Measurements from ENCODE around the gene PAK1.

The PAK1 gene

GRCh38 chr11:77374611-77375031 lies 99.3 kb downstream of the PAK1 start:
- Histone ChIP-seq H3K27me3 (no peaks in the 10 kb centered on the region), H3K4me3 (no peak overlapping the region), H3K36me3 (peaks cover 18 to 56% (median 38%) of the 10 kb centered on the region in 3 donors), H3K4me1 (no peaks in the 10 kb centered on the region), H3K27ac (no peak overlapping the region), H3K9me3 (no peaks in the 10 kb centered on the region)
- intact Hi-C loops (cut with DNase I; ENCODE audit: low total_unique reads), result no loop called here
- no peak for TF ChIP-seq CTCF (IDR thresholded peaks at IDR 0.05)
- DNase-seq, result no peak

GRCh38 chr11:77374108-77374507 lies 99.8 kb downstream of the PAK1 start:
- Histone ChIP-seq H3K4me1 (no peaks in the 10 kb centered on the region), H3K9me3 (no peaks in the 10 kb centered on the region), H3K36me3 (peaks cover 13 to 51% (median 34%) of the 10 kb centered on the region in 3 donors), H3K27me3 (no peaks in the 10 kb centered on the region), H3K27ac (no peak overlapping the region), H3K4me3 (no peak overlapping the region)
- intact Hi-C loops (cut with DNase I; ENCODE audit: low total_unique reads), result no loop called here
- no peak for DNase-seq
- TF ChIP-seq CTCF (IDR thresholded peaks at IDR 0.05), result no peak

- no peaks in the 10 kb centered on the region for H3K9me3 ChIP-seq
- intact Hi-C loops (cut with DNase I; ENCODE audit: low total_unique reads), result no loop called here
- no peak for TF ChIP-seq CTCF (IDR thresholded peaks at IDR 0.05)
- H3K36me3 ChIP-seq, result peaks cover 7 to 37% (median 33%) of the 10 kb centered on the region in 3 donors
- DNase-seq, result no peak
- H3K27ac ChIP-seq, result no peak overlapping the region
- H3K4me3 ChIP-seq, result no peak overlapping the region
- H3K4me1 ChIP-seq, result no peaks in the 10 kb centered on the region
- H3K27me3 ChIP-seq, result no peaks in the 10 kb centered on the region
Observed at GRCh38 chr11:77372726-77373125, 101.2 kb downstream of the PAK1 start.

- DNase-seq, result no peak
- Histone ChIP-seq H3K36me3 (peaks cover 7 to 29% (median 29%) of the 10 kb centered on the region in 3 donors), H3K4me1 (no peaks in the 10 kb centered on the region), H3K9me3 (no peaks in the 10 kb centered on the region), H3K27ac (no peak overlapping the region), H3K27me3 (no peaks in the 10 kb centered on the region), H3K4me3 (no peak overlapping the region)
- no peak for TF ChIP-seq CTCF (IDR thresholded peaks at IDR 0.05)
- intact Hi-C loops (cut with DNase I; ENCODE audit: low total_unique reads), result no loop called here
Observed at GRCh38 chr11:77371646-77372045, 102.2 kb downstream of the PAK1 start.

GRCh38 chr11:77370217-77370616 lies 103.7 kb downstream of the PAK1 start:
- H3K4me1 ChIP-seq, result no peaks in the 10 kb centered on the region
- H3K27me3 ChIP-seq, result no peaks in the 10 kb centered on the region
- intact Hi-C loops (cut with DNase I; ENCODE audit: low total_unique reads), result no loop called here
- DNase-seq, result no peak
- H3K4me3 ChIP-seq, result no peak overlapping the region
- peaks cover 0 to 6% (median 0%) of the 10 kb centered on the region in 3 donors for H3K9me3 ChIP-seq
- no peak overlapping the region for H3K27ac ChIP-seq
- peaks cover 7 to 29% (median 24%) of the 10 kb centered on the region in 3 donors for H3K36me3 ChIP-seq
- no peak for TF ChIP-seq CTCF (IDR thresholded peaks at IDR 0.05)

GRCh38 chr11:77361184-77361583 lies 112.7 kb downstream of the PAK1 start:
- Histone ChIP-seq H3K27ac (no peak overlapping the region), H3K4me3 (no peak overlapping the region), H3K4me1 (no peaks in the 10 kb centered on the region), H3K36me3 (peaks cover 4 to 8% (median 6%) of the 10 kb centered on the region in 3 donors), H3K9me3 (peaks cover 0 to 6% (median 0%) of the 10 kb centered on the region in 3 donors), H3K27me3 (no peaks in the 10 kb centered on the region)
- no peak for TF ChIP-seq CTCF (IDR thresholded peaks at IDR 0.05)
- intact Hi-C loops (cut with DNase I; ENCODE audit: low total_unique reads), result no loop called here
- no peak for DNase-seq
